Measurements from ENCODE around the gene SLX4IP. TPM values are rescaled to one million over a fixed set of nuclear protein-coding genes. Genes with fewer than 3 reads are reported as not detected.

SLX4IP gene
- polyA plus RNA-seq, 2 of the 4 experiments (the other 2 are of a cell fraction), result 3.4 to 7.5 TPM

DNA sequence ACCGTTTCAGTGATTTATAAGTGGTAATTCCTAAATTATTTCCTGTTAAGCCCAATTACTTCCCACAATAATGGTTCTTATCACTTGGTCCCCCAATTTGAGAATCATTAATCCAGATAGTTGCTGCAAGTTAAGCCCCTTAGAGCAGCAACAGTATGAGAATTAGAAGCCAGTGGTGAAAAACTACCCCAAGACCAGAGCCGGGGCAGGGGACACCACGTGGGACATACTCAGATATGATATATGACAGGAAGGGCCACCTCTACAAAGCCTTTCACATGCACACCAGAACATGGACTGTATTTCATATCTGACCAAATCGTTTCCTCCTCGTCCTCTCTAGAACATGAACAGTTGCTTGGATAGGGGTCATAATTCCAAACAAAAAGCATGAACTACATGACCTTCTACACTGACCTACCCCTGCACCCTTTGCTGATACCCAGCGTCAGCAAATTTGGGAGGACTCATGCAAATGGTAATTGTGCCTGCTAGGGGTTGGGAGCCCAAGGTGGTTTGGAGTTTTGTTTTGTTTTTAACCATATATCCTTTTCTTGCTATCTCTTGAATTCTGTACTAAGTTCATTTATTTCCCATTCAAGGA lies 234.8 kb downstream of the SLX4IP start:
- 32% methylated on average over 6 of the region's 6 CpGs for WGBS (ENCODE audit: missing lambda C conversion rate)
- DNase-seq (ENCODE audit: low read depth in 1 of 2, low spot score in 1 of 2), result no peak
- peak; percentile 23 for FAIRE-seq
- Histone ChIP-seq H3K4me1 (peaks cover 52% of the 10 kb centered on the region), H3K4me3 (peak overlapping the region; percentile 92), H3K4me2 (peak overlapping the region; percentile 91), H3K9me3 (no peaks in the 10 kb centered on the region), H3K27ac (peak overlapping the region; percentile 95 to 97)
- ChIA-PET POLR2A (interaction anchor here (1.3 to 1.9 kb wide), 4 partner anchors 11 to 597 kb away, joined by 3 to 16 read pairs (median 6); no protein-coding TSS in a partner anchor), CTCF (interaction anchor here (1.0 to 3.0 kb wide), 13 partner anchors 14 to 874 kb away, joined by 3 to 30 read pairs (median 4); no protein-coding TSS in a partner anchor)
- TF ChIP-seq HOXB5 (CRISPR knock-in tag; IDR thresholded peaks at IDR 0.05) (no peak), POLR2A (IDR thresholded peaks at IDR 0.05; ENCODE audit: low read length) (no peak), ZSCAN20 (CRISPR knock-in tag; IDR thresholded peaks at IDR 0.05) (no peak), MAFK (IDR thresholded peaks at IDR 0.05; ENCODE audit: partially characterized antibody) (peak; percentile 80), JUNB (IDR thresholded peaks at IDR 0.05) (no peak), EHMT2 (IDR thresholded peaks at IDR 0.05; ENCODE audit: low read depth) (no peak), HDAC2 (IDR thresholded peaks at IDR 0.05) (no peak), JUN (IDR thresholded peaks at IDR 0.05) (no peak; a peak in 1 of 5 replicates), E2F6 (IDR thresholded peaks at IDR 0.05; ENCODE audit: borderline replicate concordance, low read depth) (no peak), POLR2AphosphoS2 (conservative IDR thresholded peaks at IDR 0.05; ENCODE audit: low read length) (0 out of 2 replicates have a peak, but pooled peaks have one; percentile 47), GATA3 (IDR thresholded peaks at IDR 0.05; ENCODE audit: borderline replicate concordance) (no peak), HEYL (CRISPR knock-in tag; IDR thresholded peaks at IDR 0.05) (no peak), FOXS1 (CRISPR knock-in tag; IDR thresholded peaks at IDR 0.05) (no peak), ESRRA (IDR thresholded peaks at IDR 0.05; ENCODE audit: borderline replicate concordance, low read length) (no peak)
- TF ChIP-seq, protein P1, sequence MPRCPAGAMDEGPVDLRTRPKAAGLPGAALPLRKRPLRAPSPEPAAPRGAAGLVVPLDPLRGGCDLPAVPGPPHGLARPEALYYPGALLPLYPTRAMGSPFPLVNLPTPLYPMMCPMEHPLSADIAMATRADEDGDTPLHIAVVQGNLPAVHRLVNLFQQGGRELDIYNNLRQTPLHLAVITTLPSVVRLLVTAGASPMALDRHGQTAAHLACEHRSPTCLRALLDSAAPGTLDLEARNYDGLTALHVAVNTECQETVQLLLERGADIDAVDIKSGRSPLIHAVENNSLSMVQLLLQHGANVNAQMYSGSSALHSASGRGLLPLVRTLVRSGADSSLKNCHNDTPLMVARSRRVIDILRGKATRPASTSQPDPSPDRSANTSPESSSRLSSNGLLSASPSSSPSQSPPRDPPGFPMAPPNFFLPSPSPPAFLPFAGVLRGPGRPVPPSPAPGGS (IDR thresholded peaks at IDR 0.05), result no peak
- TF ChIP-seq, protein P2, sequence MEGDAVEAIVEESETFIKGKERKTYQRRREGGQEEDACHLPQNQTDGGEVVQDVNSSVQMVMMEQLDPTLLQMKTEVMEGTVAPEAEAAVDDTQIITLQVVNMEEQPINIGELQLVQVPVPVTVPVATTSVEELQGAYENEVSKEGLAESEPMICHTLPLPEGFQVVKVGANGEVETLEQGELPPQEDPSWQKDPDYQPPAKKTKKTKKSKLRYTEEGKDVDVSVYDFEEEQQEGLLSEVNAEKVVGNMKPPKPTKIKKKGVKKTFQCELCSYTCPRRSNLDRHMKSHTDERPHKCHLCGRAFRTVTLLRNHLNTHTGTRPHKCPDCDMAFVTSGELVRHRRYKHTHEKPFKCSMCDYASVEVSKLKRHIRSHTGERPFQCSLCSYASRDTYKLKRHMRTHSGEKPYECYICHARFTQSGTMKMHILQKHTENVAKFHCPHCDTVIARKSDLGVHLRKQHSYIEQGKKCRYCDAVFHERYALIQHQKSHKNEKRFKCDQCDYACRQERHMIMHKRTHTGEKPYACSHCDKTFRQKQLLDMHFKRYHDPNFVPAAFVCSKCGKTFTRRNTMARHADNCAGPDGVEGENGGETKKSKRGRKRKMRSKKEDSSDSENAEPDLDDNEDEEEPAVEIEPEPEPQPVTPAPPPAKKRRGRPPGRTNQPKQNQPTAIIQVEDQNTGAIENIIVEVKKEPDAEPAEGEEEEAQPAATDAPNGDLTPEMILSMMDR (IDR thresholded peaks at IDR 0.05), result no peak
- no peak for ATAC-seq

DNA sequence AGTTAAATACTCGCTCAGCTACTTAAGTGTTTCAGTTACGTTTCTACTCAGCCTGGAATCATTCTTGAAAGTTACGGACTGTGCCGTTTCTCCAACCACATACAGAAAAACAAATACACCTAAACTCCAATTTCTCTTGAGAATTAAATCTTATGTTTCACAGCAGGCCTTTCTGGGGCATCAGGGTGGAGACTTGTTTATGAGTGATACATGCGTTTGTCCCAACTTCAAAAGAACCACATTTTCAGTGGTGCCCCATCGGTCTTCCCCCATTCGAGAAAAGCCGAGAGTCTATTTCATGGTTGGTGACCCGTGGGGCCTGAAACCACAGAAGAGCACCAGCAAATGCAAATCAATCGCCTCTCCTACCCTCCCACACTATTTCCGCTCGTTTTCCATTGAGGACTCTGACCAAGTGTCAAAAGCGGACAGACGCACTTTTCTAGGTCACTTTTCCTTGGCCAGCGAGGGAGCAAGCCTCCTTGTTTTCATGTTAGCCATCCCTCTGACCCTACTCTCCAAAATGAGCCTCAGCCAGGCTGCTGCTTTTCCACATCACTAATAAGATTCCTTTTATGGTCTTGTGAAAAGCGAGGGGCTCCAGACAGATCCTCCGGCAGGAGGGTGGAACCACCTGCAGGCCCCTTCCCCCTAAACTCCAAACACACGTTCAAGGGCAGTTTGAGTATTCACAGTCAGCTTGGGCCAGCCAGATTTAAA lies 235.6 kb downstream of the SLX4IP start:
- peak overlapping the region; percentile 91 for H3K4me2 ChIP-seq
- ATAC-seq (no peak), FAIRE-seq (peak; percentile 72), DNase-seq (ENCODE audit: low read depth in 1 of 2, low spot score in 1 of 2) (no peak)
- TF ChIP-seq ESRRA (IDR thresholded peaks at IDR 0.05; ENCODE audit: borderline replicate concordance, low read length) (no peak), ZSCAN20 (CRISPR knock-in tag; IDR thresholded peaks at IDR 0.05) (no peak), RNF2 (IDR thresholded peaks at IDR 0.05; ENCODE audit: borderline replicate concordance, low read depth) (no peak), FOXS1 (CRISPR knock-in tag; IDR thresholded peaks at IDR 0.05) (no peak), HEYL (CRISPR knock-in tag; IDR thresholded peaks at IDR 0.05) (no peak), RARB (CRISPR knock-in tag; IDR thresholded peaks at IDR 0.05) (no peak), PHF8 (IDR thresholded peaks at IDR 0.05; ENCODE audit: borderline replicate concordance, low read depth) (no peak), RFX5 (IDR thresholded peaks at IDR 0.05) (no peak), CHD4 (IDR thresholded peaks at IDR 0.05; ENCODE audit: borderline replicate concordance) (no peak), FOSL2 (IDR thresholded peaks at IDR 0.05) (no peak), FOSL2 (CRISPR knock-in tag; IDR thresholded peaks at IDR 0.05) (no peak), MAFK (IDR thresholded peaks at IDR 0.05; ENCODE audit: partially characterized antibody) (no peak), KDM1A (IDR thresholded peaks at IDR 0.05; ENCODE audit: low read depth) (no peak), MYC (IDR thresholded peaks at IDR 0.05; ENCODE audit: borderline replicate concordance, low read length) (no peak), GATA3 (IDR thresholded peaks at IDR 0.05; ENCODE audit: borderline replicate concordance) (no peak), HDAC2 (IDR thresholded peaks at IDR 0.05) (no peak)
- TF ChIP-seq, protein P3, sequence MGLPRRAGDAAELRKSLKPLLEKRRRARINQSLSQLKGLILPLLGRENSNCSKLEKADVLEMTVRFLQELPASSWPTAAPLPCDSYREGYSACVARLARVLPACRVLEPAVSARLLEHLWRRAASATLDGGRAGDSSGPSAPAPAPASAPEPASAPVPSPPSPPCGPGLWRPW (IDR thresholded peaks at IDR 0.05), result no peak
- TF ChIP-seq, protein P4, sequence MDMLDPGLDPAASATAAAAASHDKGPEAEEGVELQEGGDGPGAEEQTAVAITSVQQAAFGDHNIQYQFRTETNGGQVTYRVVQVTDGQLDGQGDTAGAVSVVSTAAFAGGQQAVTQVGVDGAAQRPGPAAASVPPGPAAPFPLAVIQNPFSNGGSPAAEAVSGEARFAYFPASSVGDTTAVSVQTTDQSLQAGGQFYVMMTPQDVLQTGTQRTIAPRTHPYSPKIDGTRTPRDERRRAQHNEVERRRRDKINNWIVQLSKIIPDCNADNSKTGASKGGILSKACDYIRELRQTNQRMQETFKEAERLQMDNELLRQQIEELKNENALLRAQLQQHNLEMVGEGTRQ (IDR thresholded peaks at IDR 0.05), result no peak
- peaks cover 52% of the 10 kb centered on the region for H3K4me1 ChIP-seq
- H3K9me3 ChIP-seq, result no peaks in the 10 kb centered on the region
- WGBS (ENCODE audit: missing lambda C conversion rate), result 16% methylated on average over 18 of the region's 18 CpGs
- peak overlapping the region; percentile 92 for H3K4me3 ChIP-seq
- ChIA-PET POLR2A (interaction anchor here (0.6 to 6.1 kb wide), 17 partner anchors 9 to 784 kb away, joined by 3 to 79 read pairs (median 4); partner anchors contain the start of genes MKKS and SLX4IP), CTCF (interaction anchor here (0.6 to 3.0 kb wide), 55 partner anchors 8 to 1054 kb away, joined by 3 to 30 read pairs (median 4); partner anchors contain the start of genes MKKS and SLX4IP)
- peak overlapping the region; percentile 95 to 97 for H3K27ac ChIP-seq
